Measurements from ENCODE around the gene RNF208.

RNF208 gene

DNA sequence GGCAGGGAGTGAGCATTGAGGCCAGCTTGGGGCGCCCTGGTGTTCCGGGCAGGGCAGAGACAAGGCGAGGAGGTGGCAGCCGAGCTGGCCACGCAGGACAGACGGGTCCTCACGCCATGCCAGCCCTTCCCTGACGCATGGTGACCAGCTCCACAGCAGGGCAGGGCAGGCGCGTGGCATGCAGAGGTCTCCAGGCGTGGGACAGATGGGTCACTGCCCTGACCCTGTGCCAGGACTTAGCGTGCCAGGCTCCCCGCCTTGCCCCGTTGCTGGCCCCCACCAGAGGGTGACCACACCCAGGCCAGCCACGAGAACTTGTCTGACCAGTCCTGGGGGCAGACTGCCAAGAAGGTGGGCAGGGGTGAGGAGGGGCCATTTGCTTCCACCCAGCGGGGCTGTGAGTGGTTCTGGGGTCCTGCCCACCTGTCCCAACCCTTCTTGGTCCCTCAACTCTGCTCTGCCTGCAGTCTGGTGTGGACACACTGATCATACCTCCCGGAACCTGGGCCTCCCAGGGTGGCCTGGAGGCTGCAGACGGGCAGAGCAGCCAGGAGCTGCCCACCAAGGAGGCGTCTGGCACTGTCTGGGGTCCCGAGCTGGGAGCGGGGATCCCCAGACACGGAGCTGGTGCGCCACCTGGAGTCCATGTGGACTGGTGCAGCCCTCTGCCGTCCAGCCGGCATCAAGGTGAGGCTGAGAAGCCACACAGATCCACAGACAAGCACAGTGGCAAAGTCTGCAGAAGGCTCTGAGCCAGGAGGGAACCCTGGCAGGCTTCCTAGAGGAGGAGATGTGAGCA is 5.2 kb upstream of the RNF208 start, which contains the start of gene RNF224 (continued):
- TF ChIP-seq HOXA7 (CRISPR knock-in tag; IDR thresholded peaks at IDR 0.05; ENCODE audit: borderline replicate concordance) (no peak), ZNF548 (tag by site-specific recombination; IDR thresholded peaks at IDR 0.05) (no peak), ZNF777 (tag by site-specific recombination; IDR thresholded peaks at IDR 0.05; ENCODE audit: borderline replicate concordance) (no peak), ZNF529 (tag by site-specific recombination; IDR thresholded peaks at IDR 0.05; ENCODE audit: insufficient replicate concordance) (no peak), ZNF660 (tag by site-specific recombination; IDR thresholded peaks at IDR 0.05) (no peak)
- TF ChIP-seq, protein P1, sequence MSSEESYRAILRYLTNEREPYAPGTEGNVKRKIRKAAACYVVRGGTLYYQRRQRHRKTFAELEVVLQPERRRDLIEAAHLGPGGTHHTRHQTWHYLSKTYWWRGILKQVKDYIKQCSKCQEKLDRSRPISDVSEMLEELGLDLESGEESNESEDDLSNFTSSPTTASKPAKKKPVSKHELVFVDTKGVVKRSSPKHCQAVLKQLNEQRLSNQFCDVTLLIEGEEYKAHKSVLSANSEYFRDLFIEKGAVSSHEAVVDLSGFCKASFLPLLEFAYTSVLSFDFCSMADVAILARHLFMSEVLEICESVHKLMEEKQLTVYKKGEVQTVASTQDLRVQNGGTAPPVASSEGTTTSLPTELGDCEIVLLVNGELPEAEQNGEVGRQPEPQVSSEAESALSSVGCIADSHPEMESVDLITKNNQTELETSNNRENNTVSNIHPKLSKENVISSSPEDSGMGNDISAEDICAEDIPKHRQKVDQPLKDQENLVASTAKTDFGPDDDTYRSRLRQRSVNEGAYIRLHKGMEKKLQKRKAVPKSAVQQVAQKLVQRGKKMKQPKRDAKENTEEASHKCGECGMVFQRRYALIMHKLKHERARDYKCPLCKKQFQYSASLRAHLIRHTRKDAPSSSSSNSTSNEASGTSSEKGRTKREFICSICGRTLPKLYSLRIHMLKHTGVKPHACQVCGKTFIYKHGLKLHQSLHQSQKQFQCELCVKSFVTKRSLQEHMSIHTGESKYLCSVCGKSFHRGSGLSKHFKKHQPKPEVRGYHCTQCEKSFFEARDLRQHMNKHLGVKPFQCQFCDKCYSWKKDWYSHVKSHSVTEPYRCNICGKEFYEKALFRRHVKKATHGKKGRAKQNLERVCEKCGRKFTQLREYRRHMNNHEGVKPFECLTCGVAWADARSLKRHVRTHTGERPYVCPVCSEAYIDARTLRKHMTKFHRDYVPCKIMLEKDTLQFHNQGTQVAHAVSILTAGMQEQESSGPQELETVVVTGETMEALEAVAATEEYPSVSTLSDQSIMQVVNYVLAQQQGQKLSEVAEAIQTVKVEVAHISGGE (tag by site-specific recombination; conservative IDR thresholded peaks at IDR 0.05; ENCODE audit: low read depth), result no peak

DNA sequence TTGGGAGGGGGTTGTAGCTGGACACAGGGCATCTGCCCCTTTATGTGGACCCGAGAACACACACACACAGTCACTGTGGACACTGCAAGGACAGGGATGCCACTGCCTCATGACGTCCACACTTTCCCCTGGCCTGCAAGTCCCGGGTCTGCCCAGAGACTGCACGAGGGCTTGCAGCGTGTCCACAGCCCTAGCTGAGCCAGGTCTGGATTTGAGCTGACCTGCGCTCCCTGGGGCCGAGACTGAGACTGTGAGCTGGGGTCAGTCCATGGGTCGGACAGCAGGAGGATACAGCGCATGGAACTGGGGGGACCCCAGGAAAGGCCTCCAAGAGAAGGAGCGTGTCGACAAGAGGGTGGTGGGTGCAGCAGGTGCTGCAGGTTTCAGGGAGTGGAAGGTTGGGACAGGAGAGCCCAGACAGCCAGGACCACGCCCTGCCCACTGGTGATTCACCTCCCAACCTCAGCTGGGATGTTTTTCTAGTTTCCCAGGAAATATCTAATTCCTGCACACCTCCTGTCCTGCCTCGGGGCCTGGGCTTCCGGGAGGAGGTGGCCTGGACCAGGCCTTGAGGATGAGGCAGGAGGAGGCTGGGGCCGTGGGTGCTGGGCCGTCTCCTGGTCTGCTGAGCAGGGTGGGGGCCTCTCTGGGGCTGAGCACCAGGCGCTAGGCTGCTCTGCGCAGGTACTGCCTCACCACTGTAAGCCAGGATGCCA is 4.5 kb upstream of the RNF208 start:
- TF ChIP-seq, protein P2, sequence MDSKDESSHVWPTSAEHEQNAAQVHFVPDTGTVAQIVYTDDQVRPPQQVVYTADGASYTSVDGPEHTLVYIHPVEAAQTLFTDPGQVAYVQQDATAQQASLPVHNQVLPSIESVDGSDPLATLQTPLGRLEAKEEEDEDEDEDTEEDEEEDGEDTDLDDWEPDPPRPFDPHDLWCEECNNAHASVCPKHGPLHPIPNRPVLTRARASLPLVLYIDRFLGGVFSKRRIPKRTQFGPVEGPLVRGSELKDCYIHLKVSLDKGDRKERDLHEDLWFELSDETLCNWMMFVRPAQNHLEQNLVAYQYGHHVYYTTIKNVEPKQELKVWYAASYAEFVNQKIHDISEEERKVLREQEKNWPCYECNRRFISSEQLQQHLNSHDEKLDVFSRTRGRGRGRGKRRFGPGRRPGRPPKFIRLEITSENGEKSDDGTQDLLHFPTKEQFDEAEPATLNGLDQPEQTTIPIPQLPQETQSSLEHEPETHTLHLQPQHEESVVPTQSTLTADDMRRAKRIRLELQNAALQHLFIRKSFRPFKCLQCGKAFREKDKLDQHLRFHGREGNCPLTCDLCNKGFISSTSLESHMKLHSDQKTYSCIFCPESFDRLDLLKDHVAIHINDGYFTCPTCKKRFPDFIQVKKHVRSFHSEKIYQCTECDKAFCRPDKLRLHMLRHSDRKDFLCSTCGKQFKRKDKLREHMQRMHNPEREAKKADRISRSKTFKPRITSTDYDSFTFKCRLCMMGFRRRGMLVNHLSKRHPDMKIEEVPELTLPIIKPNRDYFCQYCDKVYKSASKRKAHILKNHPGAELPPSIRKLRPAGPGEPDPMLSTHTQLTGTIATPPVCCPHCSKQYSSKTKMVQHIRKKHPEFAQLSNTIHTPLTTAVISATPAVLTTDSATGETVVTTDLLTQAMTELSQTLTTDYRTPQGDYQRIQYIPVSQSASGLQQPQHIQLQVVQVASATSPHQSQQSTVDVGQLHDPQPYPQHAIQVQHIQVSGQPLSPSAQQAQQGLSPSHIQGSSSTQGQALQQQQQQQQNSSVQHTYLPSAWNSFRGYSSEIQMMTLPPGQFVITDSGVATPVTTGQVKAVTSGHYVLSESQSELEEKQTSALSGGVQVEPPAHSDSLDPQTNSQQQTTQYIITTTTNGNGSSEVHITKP (tag by site-specific recombination; IDR thresholded peaks at IDR 0.05), result no peak
- TF ChIP-seq ZNF596 (tag by site-specific recombination; IDR thresholded peaks at IDR 0.05), result no peak
- TF ChIP-seq, protein P3, sequence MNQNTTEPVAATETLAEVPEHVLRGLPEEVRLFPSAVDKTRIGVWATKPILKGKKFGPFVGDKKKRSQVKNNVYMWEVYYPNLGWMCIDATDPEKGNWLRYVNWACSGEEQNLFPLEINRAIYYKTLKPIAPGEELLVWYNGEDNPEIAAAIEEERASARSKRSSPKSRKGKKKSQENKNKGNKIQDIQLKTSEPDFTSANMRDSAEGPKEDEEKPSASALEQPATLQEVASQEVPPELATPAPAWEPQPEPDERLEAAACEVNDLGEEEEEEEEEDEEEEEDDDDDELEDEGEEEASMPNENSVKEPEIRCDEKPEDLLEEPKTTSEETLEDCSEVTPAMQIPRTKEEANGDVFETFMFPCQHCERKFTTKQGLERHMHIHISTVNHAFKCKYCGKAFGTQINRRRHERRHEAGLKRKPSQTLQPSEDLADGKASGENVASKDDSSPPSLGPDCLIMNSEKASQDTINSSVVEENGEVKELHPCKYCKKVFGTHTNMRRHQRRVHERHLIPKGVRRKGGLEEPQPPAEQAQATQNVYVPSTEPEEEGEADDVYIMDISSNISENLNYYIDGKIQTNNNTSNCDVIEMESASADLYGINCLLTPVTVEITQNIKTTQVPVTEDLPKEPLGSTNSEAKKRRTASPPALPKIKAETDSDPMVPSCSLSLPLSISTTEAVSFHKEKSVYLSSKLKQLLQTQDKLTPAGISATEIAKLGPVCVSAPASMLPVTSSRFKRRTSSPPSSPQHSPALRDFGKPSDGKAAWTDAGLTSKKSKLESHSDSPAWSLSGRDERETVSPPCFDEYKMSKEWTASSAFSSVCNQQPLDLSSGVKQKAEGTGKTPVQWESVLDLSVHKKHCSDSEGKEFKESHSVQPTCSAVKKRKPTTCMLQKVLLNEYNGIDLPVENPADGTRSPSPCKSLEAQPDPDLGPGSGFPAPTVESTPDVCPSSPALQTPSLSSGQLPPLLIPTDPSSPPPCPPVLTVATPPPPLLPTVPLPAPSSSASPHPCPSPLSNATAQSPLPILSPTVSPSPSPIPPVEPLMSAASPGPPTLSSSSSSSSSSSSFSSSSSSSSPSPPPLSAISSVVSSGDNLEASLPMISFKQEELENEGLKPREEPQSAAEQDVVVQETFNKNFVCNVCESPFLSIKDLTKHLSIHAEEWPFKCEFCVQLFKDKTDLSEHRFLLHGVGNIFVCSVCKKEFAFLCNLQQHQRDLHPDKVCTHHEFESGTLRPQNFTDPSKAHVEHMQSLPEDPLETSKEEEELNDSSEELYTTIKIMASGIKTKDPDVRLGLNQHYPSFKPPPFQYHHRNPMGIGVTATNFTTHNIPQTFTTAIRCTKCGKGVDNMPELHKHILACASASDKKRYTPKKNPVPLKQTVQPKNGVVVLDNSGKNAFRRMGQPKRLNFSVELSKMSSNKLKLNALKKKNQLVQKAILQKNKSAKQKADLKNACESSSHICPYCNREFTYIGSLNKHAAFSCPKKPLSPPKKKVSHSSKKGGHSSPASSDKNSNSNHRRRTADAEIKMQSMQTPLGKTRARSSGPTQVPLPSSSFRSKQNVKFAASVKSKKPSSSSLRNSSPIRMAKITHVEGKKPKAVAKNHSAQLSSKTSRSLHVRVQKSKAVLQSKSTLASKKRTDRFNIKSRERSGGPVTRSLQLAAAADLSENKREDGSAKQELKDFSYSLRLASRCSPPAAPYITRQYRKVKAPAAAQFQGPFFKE (tag by site-specific recombination; IDR thresholded peaks at IDR 0.05; ENCODE audit: borderline replicate concordance), result no peak
- no peak for TF ChIP-seq ZNF830 (tag by site-specific recombination; IDR thresholded peaks at IDR 0.05; ENCODE audit: low read depth)
- no peak for TF ChIP-seq ZNF19 (tag by site-specific recombination; IDR thresholded peaks at IDR 0.05; ENCODE audit: low read depth)
- TF ChIP-seq ZNF404 (tag by site-specific recombination; IDR thresholded peaks at IDR 0.05), result no peak
- no peak for TF ChIP-seq ZNF707 (tag by site-specific recombination; IDR thresholded peaks at IDR 0.05)
- TF ChIP-seq KLF16 (tag by site-specific recombination; IDR thresholded peaks at IDR 0.05), result no peak
- no peaks in the 10 kb centered on the region for H3K36me3 ChIP-seq (ENCODE audit: control insufficient read depth in 2 of 2, insufficient read depth in 1 of 2, low read length in 2 of 2)
- H3K4me1 ChIP-seq (ENCODE audit: control insufficient read depth, insufficient read depth, low read length), result peaks cover 4% of the 10 kb centered on the region
- POLR2A ChIA-PET, result interaction anchor here (0.5 to 17.2 kb wide), 9 partner anchors 15 to 193 kb away, joined by 3 to 304 read pairs (median 5); partner anchors contain the start of genes ANAPC2, NDOR1, NPDC1 and SAPCD2
- H3K9me3 ChIP-seq (ENCODE audit: control insufficient read depth, insufficient read depth, low read depth, low read length), result no peaks in the 10 kb centered on the region
- no peak overlapping the region for H3K4me3 ChIP-seq (ENCODE audit: low read depth, low read length)
- H3K27ac ChIP-seq (ENCODE audit: extremely low read depth, low read depth, low read length), result no peak overlapping the region
- CTCF ChIA-PET, result interaction anchor here (0.6 to 6.7 kb wide), 25 partner anchors 8 to 439 kb away, joined by 3 to 69 read pairs (median 6); partner anchors contain the start of genes ABCA2, ANAPC2, C8G and MAN1B1

Measured in HEK293 (cell line).